Measurements from ENCODE around the gene NLRP7. TPM values are rescaled to one million over a fixed set of nuclear protein-coding genes. Genes with fewer than 3 reads are reported as not detected.
"Not testable (repeated sequence)": the region's sequence is repeated elsewhere in the genome, so short reads cannot be mapped to it uniquely, and the experiment has no call there.

NLRP7 gene
- total and polyA plus RNA-seq, 4 donors, result 0.06 TPM; not detected in 3

GRCh38 chr19:54969647-54970046 is 22.3 kb upstream of the NLRP7 start:
- H3K36me3 ChIP-seq (ENCODE audit: control insufficient read depth in 4 of 4, insufficient read depth in 4 of 4, low read length in 4 of 4), result no peaks in the 10 kb centered on the region
- DNase-seq, result no peak
- no peak for ATAC-seq (ENCODE audit: insufficient read depth, low FRiP score)
- no peak overlapping the region for H3K27ac ChIP-seq (ENCODE audit: low read depth in 1 of 2, low read length in 1 of 2)
- 78 to 84% methylated on average over 4 of the region's 4 CpGs for WGBS, 2 donors
- no peaks in the 10 kb centered on the region for H3K4me1 ChIP-seq (ENCODE audit: control insufficient read depth in 5 of 5, insufficient read depth in 5 of 5, low read length in 5 of 5)
- no peak overlapping the region for H3K4me3 ChIP-seq
- H3K27me3 ChIP-seq (ENCODE audit: control insufficient read depth in 3 of 3, insufficient read depth in 3 of 3, low read length in 2 of 3), result no peaks in the 10 kb centered on the region
- no peak overlapping the region for H3K9ac ChIP-seq (ENCODE audit: insufficient read depth in 1 of 2, low read length in 2 of 2)
- H3K9me3 ChIP-seq (ENCODE audit: control insufficient read depth in 4 of 4, insufficient read depth in 3 of 4, low read length in 3 of 4), result no peaks in the 10 kb centered on the region
- TF ChIP-seq CTCF (IDR thresholded peaks at IDR 0.05; ENCODE audit: control extremely low read depth, extremely low read depth), result no peak

GRCh38 chr19:54967611-54968010 is 20.3 kb upstream of the NLRP7 start:
- H3K4me1 ChIP-seq (ENCODE audit: control insufficient read depth in 5 of 5, insufficient read depth in 5 of 5, low read length in 5 of 5), result no peaks in the 10 kb centered on the region
- 79 to 96% methylated on average over 3 of the region's 3 CpGs for WGBS, 2 donors
- H3K9ac ChIP-seq (ENCODE audit: insufficient read depth in 1 of 2, low read length in 2 of 2), result no peak overlapping the region
- H3K4me3 ChIP-seq, result no peak overlapping the region
- no peaks in the 10 kb centered on the region for H3K9me3 ChIP-seq (ENCODE audit: control insufficient read depth in 4 of 4, insufficient read depth in 3 of 4, low read length in 3 of 4)
- ATAC-seq (ENCODE audit: insufficient read depth, low FRiP score), result no peak
- no peak for TF ChIP-seq CTCF (IDR thresholded peaks at IDR 0.05; ENCODE audit: control extremely low read depth, extremely low read depth)
- no peak overlapping the region for H3K27ac ChIP-seq (ENCODE audit: low read depth in 1 of 2, low read length in 1 of 2)
- DNase-seq, result no peak
- H3K27me3 ChIP-seq (ENCODE audit: control insufficient read depth in 3 of 3, insufficient read depth in 3 of 3, low read length in 2 of 3), result no peaks in the 10 kb centered on the region
- no peaks in the 10 kb centered on the region for H3K36me3 ChIP-seq (ENCODE audit: control insufficient read depth in 4 of 4, insufficient read depth in 4 of 4, low read length in 4 of 4)

GRCh38 chr19:54965055-54965454 is 17.7 kb upstream of the NLRP7 start:
- not testable (repeated sequence) for H3K4me1 ChIP-seq (ENCODE audit: control insufficient read depth in 5 of 5, insufficient read depth in 5 of 5, low read length in 5 of 5); H3K4me3 ChIP-seq; H3K27ac ChIP-seq (ENCODE audit: low read depth in 1 of 2, low read length in 1 of 2); H3K27me3 ChIP-seq (ENCODE audit: control insufficient read depth in 3 of 3, insufficient read depth in 3 of 3, low read length in 2 of 3); DNase-seq; ATAC-seq (ENCODE audit: insufficient read depth, low FRiP score); H3K9me3 ChIP-seq (ENCODE audit: control insufficient read depth in 4 of 4, insufficient read depth in 3 of 4, low read length in 3 of 4); H3K9ac ChIP-seq (ENCODE audit: insufficient read depth in 1 of 2, low read length in 2 of 2); H3K36me3 ChIP-seq (ENCODE audit: control insufficient read depth in 4 of 4, insufficient read depth in 4 of 4, low read length in 4 of 4)
- WGBS, 2 donors, result no CpG with 5 or more reads among the region's 15 CpGs

- H3K9me3 ChIP-seq (ENCODE audit: control insufficient read depth in 4 of 4, insufficient read depth in 3 of 4, low read length in 3 of 4), result peaks cover 0 to 5% (median 0%) of the 10 kb centered on the region in 4 donors
- no peak for TF ChIP-seq CTCF (IDR thresholded peaks at IDR 0.05; ENCODE audit: control extremely low read depth, extremely low read depth)
These were observed 12.5 kb upstream of the NLRP7 start for GRCh38 chr19:54959840-54960239.

More at GRCh38 chr19:54959840-54960239, 12.5 kb upstream of the NLRP7 start:
- WGBS, 2 donors, result 27 to 49% methylated on average over 8 of the region's 8 CpGs
- H3K27ac ChIP-seq (ENCODE audit: low read depth in 1 of 2, low read length in 1 of 2), result no peak overlapping the region
- DNase-seq (no peak), ATAC-seq (ENCODE audit: insufficient read depth, low FRiP score) (no peak)
- H3K4me1 ChIP-seq (ENCODE audit: control insufficient read depth in 5 of 5, insufficient read depth in 5 of 5, low read length in 5 of 5), result no peaks in the 10 kb centered on the region
- H3K9ac ChIP-seq (ENCODE audit: insufficient read depth in 1 of 2, low read length in 2 of 2), result no peak overlapping the region
- H3K4me3 ChIP-seq, result no peak overlapping the region
- H3K36me3 ChIP-seq (ENCODE audit: control insufficient read depth in 4 of 4, insufficient read depth in 4 of 4, low read length in 4 of 4), result no peaks in the 10 kb centered on the region
- H3K27me3 ChIP-seq (ENCODE audit: control insufficient read depth in 3 of 3, insufficient read depth in 3 of 3, low read length in 2 of 3), result no peaks in the 10 kb centered on the region

Data from lung (tissue), 12 donors.